ENCODE measurements around the gene THPO.

THPO gene

GRCh38 chr3:184380627-184381260, 2.7 kb upstream of the THPO start:
- H3F3A ChIP-seq (ENCODE audit: insufficient read depth): no peaks in the 10 kb centered on the region
- no peaks in the 10 kb centered on the region for H3K79me2 ChIP-seq (ENCODE audit: insufficient read depth, low read length)
- H3K27me3 ChIP-seq (ENCODE audit: low read length): no peaks in the 10 kb centered on the region
- TF ChIP-seq CTCF (IDR thresholded peaks at IDR 0.05; ENCODE audit: insufficient read depth, low read length, poor library complexity, severe bottlenecking) (no peak), EZH2phosphoT487 (conservative IDR thresholded peaks at IDR 0.05; ENCODE audit: low read length) (no peak)
- H3K27ac ChIP-seq (ENCODE audit: low read depth, low read length): no peak overlapping the region
- H3K9me3 ChIP-seq (ENCODE audit: insufficient read depth, low read length): no peaks in the 10 kb centered on the region
- H3K9me2 ChIP-seq (replicated peaks; ENCODE audit: insufficient read depth, low read length): no peaks in the 10 kb centered on the region
- no peak overlapping the region for H3K4me2 ChIP-seq (ENCODE audit: low read depth, low read length, poor library complexity, severe bottlenecking)
- no peaks in the 10 kb centered on the region for H3K36me3 ChIP-seq (ENCODE audit: low read length)
- no peaks in the 10 kb centered on the region for H4K20me1 ChIP-seq (ENCODE audit: low read depth, low read length)
- no peak overlapping the region for H3K4me3 ChIP-seq (ENCODE audit: insufficient read depth, low read length, poor library complexity, severe bottlenecking)
- no peak overlapping the region for H3K9ac ChIP-seq (ENCODE audit: low read length)
- no peak overlapping the region for H2AFZ ChIP-seq (ENCODE audit: low read depth, low read length, severe bottlenecking)

GRCh38 chr3:184380185-184380626, 2.2 kb upstream of the THPO start:
- H3K9me3 ChIP-seq (ENCODE audit: insufficient read depth, low read length): no peaks in the 10 kb centered on the region
- no peaks in the 10 kb centered on the region for H3K9me2 ChIP-seq (replicated peaks; ENCODE audit: insufficient read depth, low read length)
- H3K36me3 ChIP-seq (ENCODE audit: low read length): no peaks in the 10 kb centered on the region
- TF ChIP-seq EZH2phosphoT487 (conservative IDR thresholded peaks at IDR 0.05; ENCODE audit: low read length) (no peak), CTCF (IDR thresholded peaks at IDR 0.05; ENCODE audit: insufficient read depth, low read length, poor library complexity, severe bottlenecking) (no peak)
- H3K27ac ChIP-seq (ENCODE audit: low read depth, low read length): no peak overlapping the region
- H3K27me3 ChIP-seq (ENCODE audit: low read length): no peaks in the 10 kb centered on the region
- H3K79me2 ChIP-seq (ENCODE audit: insufficient read depth, low read length): no peaks in the 10 kb centered on the region
- no peaks in the 10 kb centered on the region for H3F3A ChIP-seq (ENCODE audit: insufficient read depth)
- no peak overlapping the region for H2AFZ ChIP-seq (ENCODE audit: low read depth, low read length, severe bottlenecking)
- no peak overlapping the region for H3K9ac ChIP-seq (ENCODE audit: low read length)
- H4K20me1 ChIP-seq (ENCODE audit: low read depth, low read length): no peaks in the 10 kb centered on the region
- no peak overlapping the region for H3K4me2 ChIP-seq (ENCODE audit: low read depth, low read length, poor library complexity, severe bottlenecking)
- no peak overlapping the region for H3K4me3 ChIP-seq (ENCODE audit: insufficient read depth, low read length, poor library complexity, severe bottlenecking)

GRCh38 chr3:184379358-184380184, 1.6 kb upstream of the THPO start, which contains the start of gene CHRD:
Gene CHRD (plus strand): TSS chr3:184380054. CDS start chr3:184380319, 265 bp downstream.
- Histone ChIP-seq H3K36me3 (ENCODE audit: low read length) (no peaks in the 10 kb centered on the region), H3K27ac (ENCODE audit: low read depth, low read length) (no peak within 1 kb of the TSS), H3K4me3 (ENCODE audit: insufficient read depth, low read length, poor library complexity, severe bottlenecking) (no peak within 1 kb of the TSS), H4K20me1 (ENCODE audit: low read depth, low read length) (no peaks in the 10 kb centered on the region), H3F3A (ENCODE audit: insufficient read depth) (no peaks in the 10 kb centered on the region), H3K4me2 (ENCODE audit: low read depth, low read length, poor library complexity, severe bottlenecking) (no peak within 1 kb of the TSS), H3K79me2 (ENCODE audit: insufficient read depth, low read length) (no peaks in the 10 kb centered on the region), H3K9me2 (replicated peaks; ENCODE audit: insufficient read depth, low read length) (no peaks in the 10 kb centered on the region), H3K9ac (ENCODE audit: low read length) (no peak within 1 kb of the TSS), H3K9me3 (ENCODE audit: insufficient read depth, low read length) (no peaks in the 10 kb centered on the region), H2AFZ (ENCODE audit: low read depth, low read length, severe bottlenecking) (no peak within 1 kb of the TSS), H3K27me3 (ENCODE audit: low read length) (no peaks in the 10 kb centered on the region)
- no peak for TF ChIP-seq CTCF (IDR thresholded peaks at IDR 0.05; ENCODE audit: insufficient read depth, low read length, poor library complexity, severe bottlenecking)
- no peak for TF ChIP-seq EZH2phosphoT487 (conservative IDR thresholded peaks at IDR 0.05; ENCODE audit: low read length)

Data from SU-DHL-6 (cell line).